ENCODE results near the gene MED29. TPM values are rescaled to one million over a fixed set of nuclear protein-coding genes. Genes with fewer than 3 reads are reported as not detected.

The MED29 gene
- total and polyA plus RNA-seq, 2 of the 13 experiments (the other 11 are each of a cell fraction or from before 2014, with no cell fraction given), result 14.0 to 19.7 TPM

GRCh38 chr19:39401070-39401548 lies 9.9 kb downstream of the MED29 start (continued):
- TF ChIP-seq NR2F2 (IDR thresholded peaks at IDR 0.05; ENCODE audit: borderline replicate concordance, low read depth) (no peak), NCOA2 (CRISPR knock-in tag; IDR thresholded peaks at IDR 0.05) (no peak), ZNF484 (CRISPR knock-in tag; IDR thresholded peaks at IDR 0.05; ENCODE audit: borderline replicate concordance, low read depth) (no peak), ZNF354B (CRISPR knock-in tag; IDR thresholded peaks at IDR 0.05) (no peak), MEIS2 (CRISPR knock-in tag; IDR thresholded peaks at IDR 0.05) (no peak), DMAP1 (CRISPR knock-in tag; IDR thresholded peaks at IDR 0.05) (no peak), ZGPAT (CRISPR knock-in tag; IDR thresholded peaks at IDR 0.05) (no peak), ZBTB10 (CRISPR knock-in tag; IDR thresholded peaks at IDR 0.05; ENCODE audit: borderline replicate concordance) (peak; percentile 56; the same call in 1 of the 2 replicates)

All from HepG2 (cell line).